Activated T-cell treated with anti-CD3 and anti-CD28 coated beads, Interleukin-2, amount 50 U/mL, for 4 hours (primary cell): Measurements from ENCODE around the gene SGSM1. TPM values are rescaled to one million over a fixed set of nuclear protein-coding genes. Genes with fewer than 3 reads are reported as not detected.

Experiments used
- ATAC-seq, 2 donors: fragments of 200-7000 bp; cut with Tn5 transposase; one replicate each; pipeline ENCODE4 v1.10.0; 2021
- DNase-seq: peaks from one replicate; pipeline ENCODE4 v3.0.0-alpha.2; 2020
- H3K27me3 Mint-ChIP-seq: one replicate; pipeline ENCODE4 v1.8.0; 2021; ENCODE audit warnings: low read depth, mixed read lengths
- H3K36me3 Mint-ChIP-seq: one replicate; pipeline ENCODE4 v1.8.0; 2022; ENCODE audit warnings: mixed read lengths; ENCODE audit not compliant: insufficient read depth
- H3K4me1 Mint-ChIP-seq: one replicate; pipeline ENCODE4 v1.8.0; 2021; ENCODE audit warnings: low read depth, mixed read lengths
- H3K4me3 Mint-ChIP-seq: one replicate; pipeline ENCODE4 v1.8.0; 2021; ENCODE audit warnings: mild to moderate bottlenecking, moderate library complexity, mixed read lengths
- H3K9me3 Mint-ChIP-seq: one replicate; pipeline ENCODE4 v1.8.0; 2021; ENCODE audit warnings: mixed read lengths
- total RNA-seq, 3 donors: library from RNA; stranded (reverse); gene quantifications; one replicate each; pipeline ENCODE4 v1.2.1, GENCODE V29; 2021

SGSM1 gene
- total RNA-seq, 3 donors from 2014 or later: 0.03 to 0.98 (median 0.05) TPM

GRCh38 chr22:24975125-24975640 lies 169.2 kb downstream of the SGSM1 start:
- Mint-ChIP-seq H3K4me1 (no peaks in the 10 kb centered on the region), H3K27me3 (no peaks in the 10 kb centered on the region), H3K36me3 (no peaks in the 10 kb centered on the region), H3K9me3 (no peaks in the 10 kb centered on the region), H3K4me3 (no peak overlapping the region)
- DNase-seq (no peak), ATAC-seq (no peak)

- no peak for ATAC-seq
- Mint-ChIP-seq H3K9me3 (no peaks in the 10 kb centered on the region), H3K4me3 (no peak overlapping the region), H3K27me3 (no peaks in the 10 kb centered on the region), H3K4me1 (no peaks in the 10 kb centered on the region), H3K36me3 (no peaks in the 10 kb centered on the region)
- no peak for DNase-seq
Measured at GRCh38 chr22:24975813-24976341, 169.9 kb downstream of the SGSM1 start.

GRCh38 chr22:24976442-24977218 lies 170.6 kb downstream of the SGSM1 start:
- Mint-ChIP-seq H3K27me3 (no peaks in the 10 kb centered on the region), H3K9me3 (no peaks in the 10 kb centered on the region), H3K4me3 (no peak overlapping the region), H3K4me1 (no peaks in the 10 kb centered on the region), H3K36me3 (no peaks in the 10 kb centered on the region)
- no peak for DNase-seq
- ATAC-seq: no peak

Other genes starting within 250 kb of the SGSM1 start
- gene LRRC75B, start 213.1 kb upstream of the SGSM1 start, total RNA-seq: under 1 TPM; 0.54 to 0.92 (median 0.56) TPM
- 10 to 100 TPM; 23.6 to 48.6 (median 27.2) TPM for gene GGT1, start 203.0 kb upstream of the SGSM1 start, total RNA-seq
- gene PIWIL3, start 31.5 kb upstream of the SGSM1 start, total RNA-seq: not detected
- not detected for gene LHFPL7, start 140.5 kb downstream of the SGSM1 start, total RNA-seq
- gene KIAA1671, start 146.5 kb downstream of the SGSM1 start, total RNA-seq: 1 to 10 TPM; 4.0 to 9.7 (median 7.3) TPM